HEK293 (cell line): ENCODE results near the gene NUP88.

ENCODE experiments used
- CTCF ChIA-PET: fragments of 350-600 bp; formaldehyde crosslinking; extraction: SDS; loops from one replicate; lab custom pipeline; 2021; ENCODE audit warnings: antibody characterized with exemption; lab: Yijun Ruan, JAX
- POLR2A ChIA-PET: fragments of 300-600 bp; formaldehyde crosslinking; extraction: SDS; loops from one replicate; lab custom pipeline; 2020; ENCODE audit warnings: antibody characterized with exemption, inconsistent platforms; lab: Yijun Ruan, JAX
- H3K27ac ChIP-seq: fragments of 200-500 bp; sonication (Bioruptor generic); 2 replicates; pipeline ENCODE4 v1.5.1; 2014; ENCODE audit warnings: low read depth, low read length, control low read depth, inconsistent platforms; ENCODE audit errors: extremely low read depth
- H3K36me3 ChIP-seq, 2 experiments: fragments of 200-500 bp in 1 of 2; sonication (Bioruptor generic) in 1 of 2; 1 replicate in 1 of 2; 2 replicates in 1 of 2; pipeline ENCODE4 v1.5.1; 2014 to 2017; ENCODE audit warnings: inconsistent platforms in 2 of 2, low read length in 2 of 2; ENCODE audit not compliant: control insufficient read depth in 2 of 2, insufficient read depth in 1 of 2
- H3K4me1 ChIP-seq: fragments of 200-500 bp; sonication (Bioruptor generic); 2 replicates; pipeline ENCODE4 v1.5.1; 2014; ENCODE audit warnings: mild to moderate bottlenecking, low read length, inconsistent platforms; ENCODE audit not compliant: control insufficient read depth, insufficient read depth
- H3K4me3 ChIP-seq: 2 replicates; pipeline ENCODE4 v1.5.1; 2011; ENCODE audit warnings: low read depth, mild to moderate bottlenecking, control low read depth, low read length, moderate library complexity
- H3K9me3 ChIP-seq: fragments of 200-500 bp; sonication (Bioruptor generic); 2 replicates; pipeline ENCODE4 v1.5.1; 2014; ENCODE audit warnings: low read depth, low read length, inconsistent platforms; ENCODE audit not compliant: control insufficient read depth, insufficient read depth
- HOXA7 ChIP-seq: sonication (generic); formaldehyde crosslinking; IDR thresholded peaks from 2 replicates; pipeline ENCODE4 v1.8.1; 2022; ENCODE audit warnings: missing genetic modification reagents, borderline replicate concordance
- PRDM1 ChIP-seq: fragments of 450-650 bp; formaldehyde crosslinking; IDR thresholded peaks from 2 replicates; pipeline ENCODE4; 2016; ENCODE audit warnings: missing biosample characterization, missing genetic modification characterization
- SCRT1 ChIP-seq: fragments of 450-650 bp; formaldehyde crosslinking; IDR thresholded peaks from 2 replicates; pipeline ENCODE4 v1.5.1; 2016; ENCODE audit warnings: missing biosample characterization, missing genetic modification characterization, borderline replicate concordance
- ZBTB48 ChIP-seq: fragments of 450-650 bp; formaldehyde crosslinking; IDR thresholded peaks from 2 replicates; pipeline ENCODE4 v1.5.1; 2016; ENCODE audit warnings: missing biosample characterization, missing genetic modification characterization
- ZFHX2 ChIP-seq: fragments of 450-650 bp; formaldehyde crosslinking; conservative IDR thresholded peaks from 2 replicates; pipeline ENCODE4 v1.5.1; 2016; ENCODE audit warnings: missing biosample characterization, missing genetic modification characterization
- ZFP37 ChIP-seq: fragments of 450-650 bp; formaldehyde crosslinking; IDR thresholded peaks from 2 replicates; pipeline ENCODE4 v1.5.1; 2016; ENCODE audit warnings: missing biosample characterization, missing genetic modification characterization
- ZNF202 ChIP-seq: fragments of 450-650 bp; formaldehyde crosslinking; IDR thresholded peaks from 2 replicates; pipeline ENCODE4 v1.5.1; 2016; ENCODE audit warnings: missing biosample characterization, missing genetic modification characterization, borderline replicate concordance
- ZNF221 ChIP-seq: fragments of 450-650 bp; formaldehyde crosslinking; IDR thresholded peaks from 2 replicates; pipeline ENCODE4 v1.5.1; 2017; ENCODE audit warnings: missing biosample characterization, missing genetic modification characterization, borderline replicate concordance
- ZNF239 ChIP-seq: fragments of 450-650 bp; formaldehyde crosslinking; IDR thresholded peaks from 2 replicates; pipeline ENCODE4 v1.5.1; 2016; ENCODE audit warnings: missing biosample characterization, missing genetic modification characterization
- ZNF266 ChIP-seq: fragments of 450-650 bp; formaldehyde crosslinking; IDR thresholded peaks from 2 replicates; pipeline ENCODE4 v1.5.1; 2016; ENCODE audit warnings: missing biosample characterization, missing genetic modification characterization, low read depth
- ZNF341 ChIP-seq: fragments of 450-650 bp; formaldehyde crosslinking; IDR thresholded peaks from 2 replicates; pipeline ENCODE4; 2016; ENCODE audit warnings: low read depth, missing biosample characterization, missing genetic modification characterization
- ZNF37A ChIP-seq: fragments of 450-650 bp; IDR thresholded peaks from 2 replicates; pipeline ENCODE4 v1.5.1; 2018; ENCODE audit warnings: missing biosample characterization, missing genetic modification characterization
- ZNF701 ChIP-seq: fragments of 450-650 bp; formaldehyde crosslinking; IDR thresholded peaks from 2 replicates; pipeline ENCODE4 v1.5.1; 2016; ENCODE audit warnings: missing biosample characterization, missing genetic modification characterization
- ZNF768 ChIP-seq: fragments of 450-650 bp; formaldehyde crosslinking; IDR thresholded peaks from 2 replicates; pipeline ENCODE4 v1.5.1; 2018; ENCODE audit warnings: missing biosample characterization, mild to moderate bottlenecking, missing genetic modification characterization
- ZNF776 ChIP-seq: fragments of 450-650 bp; formaldehyde crosslinking; IDR thresholded peaks from 2 replicates; pipeline ENCODE4 v1.5.0; 2017; ENCODE audit warnings: missing biosample characterization, missing genetic modification characterization, borderline replicate concordance
- ZNF843 ChIP-seq: fragments of 450-650 bp; formaldehyde crosslinking; IDR thresholded peaks from 2 replicates; pipeline ENCODE4 v1.5.1; 2016; ENCODE audit warnings: missing biosample characterization, missing genetic modification characterization
- TF ChIP-seq, protein P1 (sequence below): fragments of 450-650 bp; formaldehyde crosslinking; conservative IDR thresholded peaks from 2 replicates; pipeline ENCODE4 v1.5.1; 2016; ENCODE audit warnings: low read depth, missing biosample characterization, missing genetic modification characterization
- TF ChIP-seq, protein P2 (sequence below): fragments of 450-650 bp; formaldehyde crosslinking; IDR thresholded peaks from 2 replicates; pipeline ENCODE4; 2016; ENCODE audit warnings: missing biosample characterization, missing genetic modification characterization
- TF ChIP-seq, protein P3 (sequence below): fragments of 450-650 bp; formaldehyde crosslinking; IDR thresholded peaks from 2 replicates; pipeline ENCODE4 v1.5.1; 2016; ENCODE audit warnings: missing biosample characterization, missing genetic modification characterization, low read depth

NUP88 gene

DNA sequence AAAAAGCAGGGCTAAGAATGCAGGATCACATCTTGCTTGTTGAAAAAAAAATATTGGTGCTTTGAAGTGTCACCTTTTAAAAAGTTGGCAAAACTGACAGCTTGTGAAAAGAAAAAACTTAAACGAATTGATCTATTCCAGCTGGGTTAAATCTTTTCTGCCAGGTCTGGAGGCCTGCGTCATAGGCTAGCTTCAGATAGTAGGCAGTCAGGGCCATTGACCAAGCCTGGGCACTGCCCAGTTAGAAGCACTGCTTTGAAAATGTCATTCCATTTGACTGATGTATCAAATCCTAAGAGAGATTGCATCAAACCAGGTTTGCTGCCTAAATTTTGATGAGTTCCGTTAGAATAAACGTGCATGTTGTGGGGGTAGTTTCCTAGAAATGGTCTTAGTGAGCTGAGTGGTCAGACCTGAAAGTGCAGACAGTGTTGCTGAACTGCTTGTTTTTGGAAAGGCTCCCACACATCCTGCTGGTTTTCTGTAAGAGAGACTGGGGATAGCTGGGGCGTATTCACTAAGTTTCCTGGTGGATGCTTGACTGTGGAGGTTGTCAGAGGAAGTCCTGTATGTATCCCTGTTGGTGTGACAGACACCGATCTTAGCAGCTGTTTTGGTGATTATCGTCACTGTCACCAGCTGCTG, 38.8 kb downstream of the NUP88 start (continued):
- TF ChIP-seq, protein P1, sequence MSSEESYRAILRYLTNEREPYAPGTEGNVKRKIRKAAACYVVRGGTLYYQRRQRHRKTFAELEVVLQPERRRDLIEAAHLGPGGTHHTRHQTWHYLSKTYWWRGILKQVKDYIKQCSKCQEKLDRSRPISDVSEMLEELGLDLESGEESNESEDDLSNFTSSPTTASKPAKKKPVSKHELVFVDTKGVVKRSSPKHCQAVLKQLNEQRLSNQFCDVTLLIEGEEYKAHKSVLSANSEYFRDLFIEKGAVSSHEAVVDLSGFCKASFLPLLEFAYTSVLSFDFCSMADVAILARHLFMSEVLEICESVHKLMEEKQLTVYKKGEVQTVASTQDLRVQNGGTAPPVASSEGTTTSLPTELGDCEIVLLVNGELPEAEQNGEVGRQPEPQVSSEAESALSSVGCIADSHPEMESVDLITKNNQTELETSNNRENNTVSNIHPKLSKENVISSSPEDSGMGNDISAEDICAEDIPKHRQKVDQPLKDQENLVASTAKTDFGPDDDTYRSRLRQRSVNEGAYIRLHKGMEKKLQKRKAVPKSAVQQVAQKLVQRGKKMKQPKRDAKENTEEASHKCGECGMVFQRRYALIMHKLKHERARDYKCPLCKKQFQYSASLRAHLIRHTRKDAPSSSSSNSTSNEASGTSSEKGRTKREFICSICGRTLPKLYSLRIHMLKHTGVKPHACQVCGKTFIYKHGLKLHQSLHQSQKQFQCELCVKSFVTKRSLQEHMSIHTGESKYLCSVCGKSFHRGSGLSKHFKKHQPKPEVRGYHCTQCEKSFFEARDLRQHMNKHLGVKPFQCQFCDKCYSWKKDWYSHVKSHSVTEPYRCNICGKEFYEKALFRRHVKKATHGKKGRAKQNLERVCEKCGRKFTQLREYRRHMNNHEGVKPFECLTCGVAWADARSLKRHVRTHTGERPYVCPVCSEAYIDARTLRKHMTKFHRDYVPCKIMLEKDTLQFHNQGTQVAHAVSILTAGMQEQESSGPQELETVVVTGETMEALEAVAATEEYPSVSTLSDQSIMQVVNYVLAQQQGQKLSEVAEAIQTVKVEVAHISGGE (tag by site-specific recombination): no peak
- TF ChIP-seq ZNF843 (tag by site-specific recombination) (no peak), ZNF221 (tag by site-specific recombination) (no peak), ZNF776 (tag by site-specific recombination) (no peak), ZNF341 (tag by site-specific recombination) (no peak), HOXA7 (CRISPR knock-in tag) (no peak), ZNF701 (no peak)

DNA sequence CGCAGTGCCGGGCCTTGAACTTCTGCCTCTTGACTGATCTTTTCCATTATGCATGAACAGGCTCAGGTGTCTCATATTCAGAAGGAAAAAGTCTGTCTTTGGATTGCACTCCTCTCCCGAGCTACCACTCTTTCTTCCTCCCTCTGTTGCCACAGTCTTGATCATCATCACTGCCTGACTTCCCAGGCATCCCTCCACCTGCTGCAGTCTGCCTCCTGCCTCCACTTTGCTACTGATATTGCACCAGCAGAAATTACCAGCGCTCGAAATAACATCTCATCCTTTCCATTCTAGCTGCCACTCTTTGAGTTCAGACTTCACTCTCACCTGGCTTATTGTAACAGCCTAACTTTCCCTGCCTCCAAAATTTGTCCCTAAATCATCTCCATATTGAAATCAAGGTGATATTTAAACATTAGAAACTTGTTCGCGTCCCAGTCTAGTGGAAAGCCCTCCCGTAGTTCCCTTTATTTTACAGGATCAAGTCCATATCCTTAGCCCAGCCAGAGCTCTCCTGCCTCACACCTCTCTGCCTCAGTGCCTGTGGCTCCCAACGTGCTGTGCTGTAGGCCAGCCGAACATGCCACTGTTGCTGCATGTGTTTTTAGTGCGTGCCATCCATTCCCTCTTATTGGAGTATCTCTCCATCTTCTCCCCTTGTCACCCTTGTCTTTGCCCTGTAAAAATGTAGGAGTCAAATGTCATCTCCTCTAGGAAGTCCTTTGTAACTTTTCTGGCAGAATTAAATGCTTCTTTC, 39.9 kb downstream of the NUP88 start:
- H3K27ac ChIP-seq: peak overlapping the region; percentile 14; the same call in 1 of the 2 replicates
- no peak for TF ChIP-seq ZNF266 (tag by site-specific recombination)
- peak; percentile 40; the same call in 1 of the 2 replicates for TF ChIP-seq PRDM1 (tag by site-specific recombination)
- TF ChIP-seq SCRT1 (tag by site-specific recombination): no peak
- no peak overlapping the region for H3K4me3 ChIP-seq
- H3K36me3 ChIP-seq: peaks cover 90 to 96% of the 10 kb centered on the region in 2 experiments
- ChIA-PET CTCF (interaction anchor here (0.5 to 1.2 kb wide), 3 partner anchors 21 to 129 kb away, joined by 3 to 4 read pairs (median 4); partner anchors contain the start of gene C1QBP), POLR2A (no interaction called here)
- no peaks in the 10 kb centered on the region for H3K9me3 ChIP-seq
- no peaks in the 10 kb centered on the region; the same call in 1 of the 2 replicates for H3K4me1 ChIP-seq

DNA sequence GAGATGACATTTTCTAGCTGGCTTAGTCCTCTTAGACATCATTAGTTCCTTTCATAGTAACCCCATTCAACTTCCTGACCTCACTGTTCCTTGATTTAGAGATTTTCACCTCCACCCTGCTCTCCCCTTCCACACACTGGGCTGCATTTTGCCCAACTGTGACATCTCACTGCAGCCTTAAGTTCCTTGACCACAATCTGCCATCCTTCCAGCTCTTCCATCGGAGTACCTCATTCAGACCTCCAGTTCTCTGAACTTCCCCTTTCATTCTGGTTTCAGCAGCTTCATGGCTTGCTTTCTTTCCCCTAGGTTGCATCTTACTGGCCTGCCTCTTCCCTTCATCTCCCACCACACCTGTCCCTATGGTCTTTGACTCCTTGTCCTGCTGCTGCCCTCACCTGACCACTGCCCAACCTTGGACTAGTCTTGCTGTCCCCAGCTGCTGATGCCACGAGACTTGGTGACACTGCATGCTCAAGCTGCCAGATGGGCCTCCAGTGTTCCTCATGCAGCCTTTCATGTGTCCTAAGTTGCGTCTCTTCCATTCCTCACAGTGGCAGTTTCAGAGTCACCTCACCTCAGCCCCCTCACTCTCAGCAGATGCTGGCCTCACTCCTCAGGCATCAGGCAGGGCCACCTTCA, 40.8 kb downstream of the NUP88 start:
- H3K4me3 ChIP-seq: no peak overlapping the region
- POLR2A ChIA-PET: no interaction called here
- H3K36me3 ChIP-seq: peaks cover 87 to 96% of the 10 kb centered on the region in 2 experiments
- H3K9me3 ChIP-seq: no peaks in the 10 kb centered on the region
- TF ChIP-seq, protein P2, sequence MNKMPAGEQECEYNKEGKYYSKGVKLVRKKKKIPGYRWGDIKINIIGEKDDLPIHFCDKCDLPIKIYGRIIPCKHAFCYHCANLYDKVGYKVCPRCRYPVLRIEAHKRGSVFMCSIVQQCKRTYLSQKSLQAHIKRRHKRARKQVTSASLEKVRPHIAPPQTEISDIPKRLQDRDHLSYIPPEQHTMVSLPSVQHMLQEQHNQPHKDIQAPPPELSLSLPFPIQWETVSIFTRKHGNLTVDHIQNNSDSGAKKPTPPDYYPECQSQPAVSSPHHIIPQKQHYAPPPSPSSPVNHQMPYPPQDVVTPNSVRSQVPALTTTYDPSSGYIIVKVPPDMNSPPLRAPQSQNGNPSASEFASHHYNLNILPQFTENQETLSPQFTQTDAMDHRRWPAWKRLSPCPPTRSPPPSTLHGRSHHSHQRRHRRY: no peak
- no peak for TF ChIP-seq ZNF768 (tag by site-specific recombination)
- no peak for TF ChIP-seq ZFP37 (tag by site-specific recombination)
- no peak for TF ChIP-seq ZBTB48
- TF ChIP-seq ZNF37A (tag by site-specific recombination): no peak
- no peak for TF ChIP-seq ZNF202
- TF ChIP-seq, protein P3, sequence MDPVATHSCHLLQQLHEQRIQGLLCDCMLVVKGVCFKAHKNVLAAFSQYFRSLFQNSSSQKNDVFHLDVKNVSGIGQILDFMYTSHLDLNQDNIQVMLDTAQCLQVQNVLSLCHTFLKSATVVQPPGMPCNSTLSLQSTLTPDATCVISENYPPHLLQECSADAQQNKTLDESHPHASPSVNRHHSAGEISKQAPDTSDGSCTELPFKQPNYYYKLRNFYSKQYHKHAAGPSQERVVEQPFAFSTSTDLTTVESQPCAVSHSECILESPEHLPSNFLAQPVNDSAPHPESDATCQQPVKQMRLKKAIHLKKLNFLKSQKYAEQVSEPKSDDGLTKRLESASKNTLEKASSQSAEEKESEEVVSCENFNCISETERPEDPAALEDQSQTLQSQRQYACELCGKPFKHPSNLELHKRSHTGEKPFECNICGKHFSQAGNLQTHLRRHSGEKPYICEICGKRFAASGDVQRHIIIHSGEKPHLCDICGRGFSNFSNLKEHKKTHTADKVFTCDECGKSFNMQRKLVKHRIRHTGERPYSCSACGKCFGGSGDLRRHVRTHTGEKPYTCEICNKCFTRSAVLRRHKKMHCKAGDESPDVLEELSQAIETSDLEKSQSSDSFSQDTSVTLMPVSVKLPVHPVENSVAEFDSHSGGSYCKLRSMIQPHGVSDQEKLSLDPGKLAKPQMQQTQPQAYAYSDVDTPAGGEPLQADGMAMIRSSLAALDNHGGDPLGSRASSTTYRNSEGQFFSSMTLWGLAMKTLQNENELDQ (tag by site-specific recombination): no peak
- no peak for TF ChIP-seq ZNF239 (tag by site-specific recombination)
- TF ChIP-seq ZFHX2 (tag by site-specific recombination): 0 out of 2 replicates have a peak, but pooled peaks have one; percentile 15
- TF ChIP-seq, all 188 proteins: peak for 1
- H3K4me1 ChIP-seq: no peaks in the 10 kb centered on the region; the same call in 1 of the 2 replicates
- CTCF ChIA-PET: interaction anchor here (0.5 to 1.0 kb wide), 2 partner anchors 21 to 60 kb away, joined by 3 to 4 read pairs; partner anchors contain the start of gene C1QBP
- H3K27ac ChIP-seq: no peak overlapping the region
